HepG2 (cell line): ENCODE measurements around the gene GADD45B. TPM values are rescaled to one million over a fixed set of nuclear protein-coding genes. Genes with fewer than 3 reads are reported as not detected.
A peak's percentile ranks its signal among the peaks of the same experiment; 100 is the strongest.

ENCODE experiments used
- ATAC-seq: fragments of 200-7000 bp; cut with Tn5 transposase; 3 replicates; pipeline ENCODE4 v1.9.1; 2020; ENCODE audit warnings: mild to moderate bottlenecking, moderate library complexity
- BruUV-seq: library from RNA; stranded (reverse); fragments of 400-500 nt; replicated peaks from 2 replicates; lab custom pipeline; 2021; lab: Mats Ljungman, UMichigan
- CTCF ChIA-PET: fragments of 300-600 bp; formaldehyde crosslinking; extraction: SDS; loops from one replicate; lab custom pipeline; 2021; ENCODE audit warnings: low total read pairs, inconsistent platforms, low intra/inter-chr PET ratio; lab: Yijun Ruan, JAX
- POLR2A ChIA-PET: fragments of 350-600 bp; sonication (Branson Sonifier 250); formaldehyde crosslinking; loops from one replicate; lab custom pipeline; 2020; ENCODE audit warnings: antibody characterized with exemption, inconsistent platforms; lab: Yijun Ruan, JAX
- DNase-seq: peaks from one replicate; pipeline ENCODE4 v3.0.0-alpha.2; 2015; ENCODE audit warnings: low spot score
- FAIRE-seq: peaks from 3 replicates; lab custom pipeline; 2011; peaks lifted over from hg19 to GRCh38; lab: Jason Lieb, UNC
- H2AFZ ChIP-seq: one replicate; pipeline ENCODE4 v1.6.1; 2011; ENCODE audit warnings: low read length, inconsistent platforms
- H3K27ac ChIP-seq: fragments of 300-600 bp; 3 replicates; pipeline ENCODE4 v1.8.0; 2011; ENCODE audit warnings: mixed run types, mild to moderate bottlenecking, mixed read lengths, low read length, inconsistent platforms; ENCODE audit not compliant: insufficient read depth; ENCODE audit errors: extremely low read length
- H3K27me3 ChIP-seq, 2 experiments: fragments of 200-600 bp in 1 of 2; 2 replicates in 1 of 2; 3 replicates in 1 of 2; pipeline versions ENCODE4 v1.6.0 to v1.8.0; 2011; ENCODE audit warnings: low read length in 2 of 2, mild to moderate bottlenecking in 2 of 2, moderate library complexity in 2 of 2, inconsistent platforms in 1 of 2; ENCODE audit not compliant: insufficient read depth in 2 of 2, control insufficient read depth in 1 of 2
- H3K36me3 ChIP-seq, 2 experiments: fragments of 200-600 bp in 1 of 2; replicated peaks in 1 of 2; 2 replicates in 1 of 2; 3 replicates in 1 of 2; pipeline versions ENCODE4 v1.5.1 to v1.8.0; 2011; ENCODE audit warnings: low read length in 2 of 2, inconsistent platforms in 1 of 2; ENCODE audit not compliant: insufficient read depth in 2 of 2, control insufficient read depth in 1 of 2
- H3K4me1 ChIP-seq: 2 replicates; pipeline ENCODE4 v1.5.1; 2012; ENCODE audit warnings: low read length, inconsistent platforms; ENCODE audit not compliant: insufficient read depth
- H3K4me2 ChIP-seq: 2 replicates; pipeline ENCODE4 v1.6.0; 2011; ENCODE audit warnings: low read depth, low read length, inconsistent platforms
- H3K4me3 ChIP-seq, 3 experiments: fragments of 200-600 bp in 1 of 3; sonication (generic), shearing (Covaris generic) in 1 of 3; replicated peaks in 1 of 3; 2 replicates each; pipeline ENCODE4 v1.5.1; 2011 to 2016; ENCODE audit warnings: low read length in 3 of 3, inconsistent platforms in 2 of 3, low read depth in 2 of 3, mild to moderate bottlenecking in 2 of 3, control low read depth in 1 of 3, mixed read lengths in 1 of 3; ENCODE audit not compliant: insufficient read depth in 1 of 3
- H3K79me2 ChIP-seq: one replicate; pipeline ENCODE4 v1.6.1; 2011; ENCODE audit warnings: low read length, inconsistent platforms; ENCODE audit not compliant: insufficient read depth
- H3K9ac ChIP-seq: 2 replicates; pipeline ENCODE4 v1.6.0; 2011; ENCODE audit warnings: mild to moderate bottlenecking, low read depth, low read length, inconsistent platforms; ENCODE audit not compliant: insufficient read depth
- H3K9me3 ChIP-seq: 2 replicates; pipeline ENCODE4 v1.5.1; 2012; ENCODE audit warnings: mild to moderate bottlenecking, low read length
- H4K20me1 ChIP-seq: 2 replicates; pipeline ENCODE4 v1.6.0; 2011; ENCODE audit warnings: inconsistent platforms, mild to moderate bottlenecking, low read length, moderate library complexity; ENCODE audit not compliant: insufficient read depth
- CREB1 ChIP-seq, 2 experiments: fragments of 450-650 bp in 1 of 2; IDR thresholded peaks; 2 replicates each; pipeline ENCODE4 v1.6.1; 2016 to 2017; ENCODE audit warnings: control low read depth in 1 of 2, mild to moderate bottlenecking in 1 of 2, missing compliant biosample characterization in 1 of 2, missing genetic modification characterization in 1 of 2
- DDIT3 ChIP-seq: sonication (generic); formaldehyde crosslinking; IDR thresholded peaks from 2 replicates; pipeline ENCODE4 v1.4.0; 2020; ENCODE audit warnings: mild to moderate bottlenecking, missing genetic modification reagents
- DR1 ChIP-seq: sonication (generic); formaldehyde crosslinking; IDR thresholded peaks from 2 replicates; pipeline ENCODE4 v1.8.0; 2021; ENCODE audit warnings: mild to moderate bottlenecking, missing genetic modification reagents, inconsistent platforms
- ELF1 ChIP-seq: sonication (generic); formaldehyde crosslinking; IDR thresholded peaks from 2 replicates; pipeline ENCODE4 v1.4.0; 2020; ENCODE audit warnings: missing genetic modification reagents
- MAF1 ChIP-seq: sonication (generic); formaldehyde crosslinking; IDR thresholded peaks from 2 replicates; pipeline ENCODE4 v1.5.0; 2020; ENCODE audit warnings: missing genetic modification reagents, borderline replicate concordance
- POLR2A ChIP-seq, 2 experiments: IDR thresholded peaks; 2 replicates each; pipeline ENCODE4 v1.6.1; 2011; ENCODE audit warnings: low read depth in 2 of 2, low read length in 2 of 2, mild to moderate bottlenecking in 1 of 2, moderate library complexity in 1 of 2; ENCODE audit not compliant: insufficient read depth in 1 of 2
- RBM22 ChIP-seq: fragments of 200-400 bp; formaldehyde crosslinking; optimal IDR thresholded peaks from 2 replicates; pipeline ENCODE3; 2017; ENCODE audit warnings: mild to moderate bottlenecking, low read length, moderate library complexity
- SOX5 ChIP-seq: IDR thresholded peaks from 2 replicates; pipeline ENCODE4 v1.6.1; 2016; ENCODE audit warnings: borderline replicate concordance
- ZBTB49 ChIP-seq: sonication (generic); formaldehyde crosslinking; IDR thresholded peaks from 2 replicates; pipeline ENCODE4 v1.4.0; 2020; ENCODE audit warnings: missing genetic modification reagents, borderline replicate concordance
- ZFP36 ChIP-seq: fragments of 150-350 bp; IDR thresholded peaks from 2 replicates; pipeline ENCODE4 v1.6.1; 2018; ENCODE audit warnings: borderline replicate concordance, low read length, low read depth; ENCODE audit not compliant: partially characterized antibody
- ZNF432 ChIP-seq: sonication (generic); formaldehyde crosslinking; IDR thresholded peaks from 2 replicates; pipeline ENCODE4 v1.5.0; 2020; ENCODE audit warnings: missing genetic modification reagents, mild to moderate bottlenecking, borderline replicate concordance
- ZNF563 ChIP-seq: sonication (generic); formaldehyde crosslinking; IDR thresholded peaks from 2 replicates; pipeline ENCODE4 v1.8.0; 2022; ENCODE audit warnings: mild to moderate bottlenecking, moderate library complexity, missing genetic modification reagents
- ZNF687 ChIP-seq: sonication (generic); formaldehyde crosslinking; IDR thresholded peaks from 2 replicates; pipeline ENCODE4 v1.5.1; 2020; ENCODE audit warnings: mild to moderate bottlenecking, missing genetic modification reagents, moderate library complexity
- ZNF777 ChIP-seq: sonication (generic); formaldehyde crosslinking; IDR thresholded peaks from 2 replicates; pipeline ENCODE4 v1.4.0; 2020; ENCODE audit warnings: missing genetic modification reagents
- WGBS: methylation state at CpG from one replicate; pipeline ENCODE4 v1.1.6; 2017; ENCODE audit warnings: low lambda C conversion rate; 5-methylcytosine and 5-hydroxymethylcytosine counted together
- in situ Hi-C: cut with HindIII; loops from 2 replicates; pipeline ENCODE4 v1.10.0; 2017; ENCODE audit warnings: low pct_unique_long_range_greater_than_20kb; ENCODE audit not compliant: extremely low pct_ligation_motif_present
- intact Hi-C: fragments of 100-400 bp; cut with micrococcal nuclease; formaldehyde crosslinking; loops from one replicate; pipeline ENCODE4 v1.10.0; 2022; ENCODE audit not compliant: unreplicated experiment
- polyA plus RNA-seq, 8 experiments: library from polyadenylated mRNA; depleted of rRNA in 3 of 8; stranded (reverse) in 7 of 8; unstranded in 1 of 8; fragments of >200 nt; fragmentation: Illumina TruSeq in 4 of 8; extraction: Trizol in 4 of 8; gene quantifications; 2 replicates each; pipeline versions ENCODE4 v1.2.1 to v1.2.3, GENCODE V29; 2011 to 2016; ENCODE audit warnings: low read depth in 4 of 8, missing spikeins in 1 of 8, mixed read lengths in 1 of 8; ENCODE audit not compliant: insufficient read depth in 1 of 8
- total RNA-seq, 5 experiments: library from RNA; depleted of rRNA; stranded (reverse); fragments of >200 nt; fragmentation: Illumina TruSeq; extraction: Trizol; gene quantifications; 2 replicates each; pipeline ENCODE4 v1.2.3, GENCODE V29; 2016; ENCODE audit warnings: low read depth in 1 of 5
- TF ChIP-seq, protein P1 (sequence below): sonication (generic); formaldehyde crosslinking; IDR thresholded peaks from 2 replicates; pipeline ENCODE4 v1.8.1; 2023; ENCODE audit warnings: mild to moderate bottlenecking, inconsistent platforms, moderate library complexity, missing genetic modification reagents, borderline replicate concordance

Gene GADD45B
- total and polyA plus RNA-seq, 2 of the 13 experiments (the other 11 are each of a cell fraction or from before 2014, with no cell fraction given): 4.6 to 34.1 TPM

- no peak for TF ChIP-seq SOX5
- no peak for TF ChIP-seq CREB1 (IDR thresholded peaks at IDR 0.05)
- TF ChIP-seq CREB1 (CRISPR knock-in tag; IDR thresholded peaks at IDR 0.05): no peak
- TF ChIP-seq, protein P1, sequence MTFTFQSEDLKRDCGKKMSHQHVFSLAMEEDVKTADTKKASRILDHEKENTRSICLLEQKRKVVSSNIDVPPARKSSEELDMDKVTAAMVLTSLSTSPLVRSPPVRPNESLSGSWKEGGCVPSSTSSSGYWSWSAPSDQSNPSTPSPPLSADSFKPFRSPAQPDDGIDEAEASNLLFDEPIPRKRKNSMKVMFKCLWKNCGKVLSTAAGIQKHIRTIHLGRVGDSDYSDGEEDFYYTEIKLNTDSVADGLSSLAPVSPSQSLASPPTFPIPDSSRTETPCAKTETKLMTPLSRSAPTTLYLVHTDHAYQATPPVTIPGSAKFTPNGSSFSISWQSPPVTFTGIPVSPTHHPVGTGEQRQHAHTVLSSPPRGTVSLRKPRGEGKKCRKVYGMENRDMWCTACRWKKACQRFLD: no peak
- TF ChIP-seq POLR2A (IDR thresholded peaks at IDR 0.05; ENCODE audit: insufficient read depth in 1 of 2, low read depth in 2 of 2, low read length in 2 of 2): no peak
- TF ChIP-seq DDIT3 (CRISPR knock-in tag): no peak
- TF ChIP-seq ELF1 (CRISPR knock-in tag): no peak
- TF ChIP-seq ZNF777 (CRISPR knock-in tag): no peak
- TF ChIP-seq RBM22: no peak
These were observed 24.9 kb downstream of the GADD45B start (continued) for GRCh38 chr19:2500841-2501261.

- in situ Hi-C loops: no loop called here
- ATAC-seq (peak; percentile 50), FAIRE-seq (no peak), DNase-seq (no peak)
- intact Hi-C loops: no loop called here
- Histone ChIP-seq H4K20me1 (no peaks in the 10 kb centered on the region), H3K27ac (no peak overlapping the region), H3K79me2 (no peaks in the 10 kb centered on the region), H3K4me3 (peak overlapping the region in 1 of 3 experiments; percentile 50; a peak in 1 of 6 replicates), H3K9me3 (no peaks in the 10 kb centered on the region), H3K27me3 (peaks cover 4 to 37% of the 10 kb centered on the region in 2 experiments; a peak in 4 of 5 replicates), H3K4me1 (peaks cover 42% of the 10 kb centered on the region), H2AFZ (no peak overlapping the region), H3K9ac (no peak overlapping the region), H3K36me3 (no peaks in the 10 kb centered on the region), H3K4me2 (peak overlapping the region; percentile 65)
- BruUV-seq: no TSS peak
- under 1% methylated on average over 16 of the region's 21 CpGs for WGBS
- CTCF ChIA-PET: no interaction called here
- POLR2A ChIA-PET: interaction anchor here (1.7 to 2.9 kb wide), 3 partner anchors 25 to 40 kb away, joined by 4 to 32 read pairs (median 7); partner anchors contain the start of gene GADD45B
- TF ChIP-seq ZNF432 (no peak), ZNF563 (CRISPR knock-in tag) (peak; percentile 58; the same call in 1 of the 2 replicates), DR1 (CRISPR knock-in tag) (no peak), ZBTB49 (no peak), ZFP36 (no peak), MAF1 (no peak), ZNF687 (peak; percentile 47)
These were observed 27.7 kb downstream of the GADD45B start for GRCh38 chr19:2503521-2504109.
